CD4-positive, alpha-beta T cell treated with Interleukin-4 for 4 hours (primary cell): ENCODE measurements around the gene EIF2AK2.
A peak's percentile ranks its signal among the peaks of the same experiment; 100 is the strongest.

ENCODE experiments used
- DNase-seq: peaks from one replicate; pipeline ENCODE4 v3.0.0-alpha.2; 2020

Gene EIF2AK2

GRCh38 chr2:37168217-37168981, 11.6 kb upstream of the EIF2AK2 start:
- DNase-seq = peak; percentile 50

- no peak for DNase-seq
Measured at GRCh38 chr2:37167636-37168180, 10.9 kb upstream of the EIF2AK2 start.

- no peak for DNase-seq
Measured at GRCh38 chr2:37164757-37165156, 8.0 kb upstream of the EIF2AK2 start.

GRCh38 chr2:37156071-37156856, 516 bp downstream of the EIF2AK2 start:
- peak; percentile 13 for DNase-seq

- no peak for DNase-seq
Measured at GRCh38 chr2:37154785-37155184, 2.0 kb downstream of the EIF2AK2 start.

- no peak for DNase-seq
Measured at GRCh38 chr2:37153224-37153623, 3.6 kb downstream of the EIF2AK2 start.

- peak; percentile 60 for DNase-seq
Measured at GRCh38 chr2:37149626-37150322, 7.0 kb downstream of the EIF2AK2 start.

- DNase-seq = no peak
Measured at GRCh38 chr2:37148325-37148724, 8.5 kb downstream of the EIF2AK2 start.

- no peak for DNase-seq
Measured at GRCh38 chr2:37146062-37146461, 10.7 kb downstream of the EIF2AK2 start.

- DNase-seq = no peak
Measured at GRCh38 chr2:37143974-37144373, 12.8 kb downstream of the EIF2AK2 start.

- no peak for DNase-seq
Measured at GRCh38 chr2:37142546-37142945, 14.2 kb downstream of the EIF2AK2 start.

- no peak for DNase-seq
Measured at GRCh38 chr2:37132914-37133313, 23.9 kb downstream of the EIF2AK2 start.

GRCh38 chr2:37125416-37125815, 31.4 kb downstream of the EIF2AK2 start:
- DNase-seq = no peak

- DNase-seq = no peak
Measured at GRCh38 chr2:37119157-37119556, 37.6 kb downstream of the EIF2AK2 start.

GRCh38 chr2:37117566-37117965, 39.2 kb downstream of the EIF2AK2 start:
- no peak for DNase-seq

- DNase-seq = no peak
Measured at GRCh38 chr2:37111958-37112357, 44.8 kb downstream of the EIF2AK2 start.

GRCh38 chr2:37110306-37111212, 46.2 kb downstream of the EIF2AK2 start:
- no peak for DNase-seq

- DNase-seq = no peak
Measured at GRCh38 chr2:37109523-37109922, 47.3 kb downstream of the EIF2AK2 start.

- DNase-seq = no peak
Measured at GRCh38 chr2:37105150-37105549, 51.6 kb downstream of the EIF2AK2 start.

GRCh38 chr2:37104178-37104577, 52.6 kb downstream of the EIF2AK2 start:
- no peak for DNase-seq

- no peak for DNase-seq
Measured at GRCh38 chr2:37102588-37102987, 54.2 kb downstream of the EIF2AK2 start.

GRCh38 chr2:37100054-37100453, 56.7 kb downstream of the EIF2AK2 start:
- DNase-seq = no peak
